IMR-90 (cell line): ENCODE measurements around the gene FAM72D. TPM values are rescaled to one million over a fixed set of nuclear protein-coding genes. Genes with fewer than 3 reads are reported as not detected.
"Not testable (repeated sequence)": the region's sequence is repeated elsewhere in the genome, so short reads cannot be mapped to it uniquely, and the experiment has no call there.

Source experiments
- ATAC-seq: fragments of 200-7000 bp; cut with Tn5 transposase; 2 replicates; pipeline ENCODE4 v1.9.1; 2020; ENCODE audit warnings: low read depth, mild to moderate bottlenecking, moderate library complexity
- BruUV-seq: library from RNA; stranded (reverse); fragments of 400-500 nt; replicated peaks from 2 replicates; lab custom pipeline; 2021; lab: Mats Ljungman, UMichigan
- CTCF ChIA-PET: fragments of 300-600 bp; formaldehyde crosslinking; extraction: SDS; loops from one replicate; lab custom pipeline; 2021; ENCODE audit warnings: antibody characterized with exemption; lab: Yijun Ruan, JAX
- POLR2A ChIA-PET: fragments of 300-600 bp; sonication (Branson Sonifier 250); formaldehyde crosslinking; loops from one replicate; lab custom pipeline; 2022; ENCODE audit warnings: antibody characterized with exemption; ENCODE audit not compliant: unreplicated experiment; lab: Charles Lee
- DNase-seq: peaks from one replicate; pipeline ENCODE4 v3.0.0; 2013
- H2AFZ ChIP-seq: replicated peaks from 2 replicates; pipeline ENCODE3; 2013; ENCODE audit warnings: low read length, mild to moderate bottlenecking; ENCODE audit not compliant: poor library complexity
- H2AK5ac ChIP-seq: 2 replicates; pipeline ENCODE4 v1.6.1; 2013; ENCODE audit warnings: low read depth, low read length, inconsistent platforms
- H2AK9ac ChIP-seq: replicated peaks from 2 replicates; pipeline ENCODE3; 2013; ENCODE audit warnings: mild to moderate bottlenecking, low read depth, low read length, moderate library complexity; ENCODE audit not compliant: poor library complexity
- H2BK120ac ChIP-seq: 2 replicates; pipeline ENCODE4 v1.6.1; 2013; ENCODE audit warnings: low read depth, low read length, inconsistent platforms
- H2BK15ac ChIP-seq: 3 replicates; pipeline ENCODE4 v1.6.1; 2013; ENCODE audit warnings: low read depth, low read length, inconsistent platforms
- H2BK20ac ChIP-seq: 2 replicates; pipeline ENCODE4 v1.6.1; 2013; ENCODE audit warnings: low read depth, mild to moderate bottlenecking, inconsistent platforms, low read length, moderate library complexity
- H2BK5ac ChIP-seq: 2 replicates; pipeline ENCODE4 v1.6.1; 2013; ENCODE audit warnings: mild to moderate bottlenecking, low read depth, low read length, inconsistent platforms; ENCODE audit not compliant: poor library complexity, severe bottlenecking
- H3K14ac ChIP-seq: replicated peaks from 2 replicates; pipeline ENCODE4 v1.6.1; 2013; ENCODE audit warnings: low read depth, low read length, inconsistent platforms
- H3K18ac ChIP-seq: 2 replicates; pipeline ENCODE4 v1.6.1; 2013; ENCODE audit warnings: low read depth, low read length, control low read depth
- H3K23ac ChIP-seq: 2 replicates; pipeline ENCODE4 v1.6.1; 2013; ENCODE audit warnings: low read depth, low read length, inconsistent platforms
- H3K27ac ChIP-seq: 2 replicates; pipeline ENCODE4 v1.5.1; 2013; ENCODE audit warnings: mild to moderate bottlenecking, control low read depth, low read length; ENCODE audit not compliant: insufficient read depth
- H3K27me3 ChIP-seq: 2 replicates; pipeline ENCODE4 v1.6.1; 2013; ENCODE audit warnings: low read length; ENCODE audit not compliant: control insufficient read depth, insufficient read depth
- H3K36me3 ChIP-seq: 2 replicates; pipeline ENCODE4 v1.6.1; 2013; ENCODE audit warnings: low read length, mixed read lengths; ENCODE audit not compliant: control insufficient read depth, insufficient read depth
- H3K4ac ChIP-seq: 2 replicates; pipeline ENCODE4 v1.6.1; 2013; ENCODE audit warnings: low read depth, low read length, inconsistent platforms
- H3K4me1 ChIP-seq: 2 replicates; pipeline ENCODE4 v1.6.1; 2013; ENCODE audit warnings: low read length, mixed read lengths; ENCODE audit not compliant: control insufficient read depth, insufficient read depth
- H3K4me2 ChIP-seq: 2 replicates; pipeline ENCODE4 v1.6.1; 2013; ENCODE audit warnings: low read depth, mild to moderate bottlenecking, control low read depth, low read length, moderate library complexity
- H3K4me3 ChIP-seq: 2 replicates; pipeline ENCODE4 v1.5.1; 2013; ENCODE audit warnings: low read depth, mild to moderate bottlenecking, control low read depth, low read length, moderate library complexity; ENCODE audit not compliant: insufficient read depth
- H3K56ac ChIP-seq: 2 replicates; pipeline ENCODE4 v1.6.1; 2013; ENCODE audit warnings: low read length, inconsistent platforms; ENCODE audit not compliant: insufficient read depth; ENCODE audit errors: extremely low read depth
- H3K79me1 ChIP-seq, 2 experiments: 2 replicates each; pipeline ENCODE4 v1.6.1; 2013; ENCODE audit warnings: low read length in 2 of 2, inconsistent platforms in 1 of 2, low read depth in 1 of 2
- H3K9ac ChIP-seq: 2 replicates; pipeline ENCODE4 v1.6.1; 2013; ENCODE audit warnings: low read depth, low read length, control low read depth
- H3K9me1 ChIP-seq: 2 replicates; pipeline ENCODE4 v1.6.1; 2013; ENCODE audit warnings: low read length, inconsistent platforms; ENCODE audit not compliant: insufficient read depth
- H3K9me3 ChIP-seq: 2 replicates; pipeline ENCODE4 v1.6.1; 2013; ENCODE audit warnings: low read length; ENCODE audit not compliant: control insufficient read depth, insufficient read depth
- H4K20me1 ChIP-seq: 2 replicates; pipeline ENCODE4 v1.6.1; 2013; ENCODE audit warnings: low read length, inconsistent platforms; ENCODE audit not compliant: insufficient read depth
- H4K5ac ChIP-seq: 2 replicates; pipeline ENCODE4 v1.6.1; 2013; ENCODE audit warnings: mild to moderate bottlenecking, low read depth, low read length, control low read depth
- H4K8ac ChIP-seq, 2 experiments: 2 replicates each; pipeline ENCODE4 v1.6.1; 2013; ENCODE audit warnings: low read depth in 2 of 2, low read length in 2 of 2, control low read depth in 1 of 2, inconsistent platforms in 1 of 2
- H4K91ac ChIP-seq: 2 replicates; pipeline ENCODE4 v1.6.1; 2013; ENCODE audit warnings: low read depth, low read length, inconsistent platforms; ENCODE audit not compliant: insufficient read depth
- CEBPB ChIP-seq: IDR thresholded peaks from 2 replicates; pipeline ENCODE4 v1.6.1; 2012; ENCODE audit warnings: low read depth, low read length, improper control_type of control experiment
- WGBS, 2 experiments: methylation state at CpG; one replicate each; pipeline versions ENCODE4 v1.1.5 to v1.1.7; 2013; ENCODE audit warnings: missing lambda C conversion rate in 2 of 2; ENCODE audit not compliant: insufficient read length in 1 of 2; ENCODE audit errors: extremely low coverage in 2 of 2; 5-methylcytosine and 5-hydroxymethylcytosine counted together
- dilution Hi-C: fragments of 300-500 bp; cut with HindIII; formaldehyde crosslinking; loops from one replicate; pipeline ENCODE4 v1.14.3; 2018; ENCODE audit warnings: low sequenced_read_pairs; ENCODE audit not compliant: unreplicated experiment
- in situ Hi-C: fragments of 300-500 bp; cut with MboI; formaldehyde crosslinking; loops from 3 replicates; pipeline ENCODE4 v1.14.3; 2019; ENCODE audit warnings: low sequenced_read_pairs, inconsistent platforms, mixed read lengths
- intact Hi-C: fragments of 100-400 bp; cut with micrococcal nuclease; formaldehyde crosslinking; loops from 2 replicates; pipeline ENCODE4 v1.10.0; 2022
- polyA plus RNA-seq, 3 experiments: library from polyadenylated mRNA; depleted of rRNA; stranded (reverse); fragments of >200 nt; gene quantifications; 2 replicates each; pipeline ENCODE4 v1.2.3, GENCODE V29; 2012; ENCODE audit warnings: low replicate concordance in 1 of 3
- total RNA-seq: library from RNA; depleted of rRNA; stranded (reverse); fragments of >200 nt; gene quantifications from 2 replicates; pipeline ENCODE4 v1.2.3, GENCODE V29; 2012

The FAM72D gene
- total and polyA plus RNA-seq, 2 of the 4 experiments (the other 2 are of a cell fraction) = 0.72 to 1.4 TPM

DNA sequence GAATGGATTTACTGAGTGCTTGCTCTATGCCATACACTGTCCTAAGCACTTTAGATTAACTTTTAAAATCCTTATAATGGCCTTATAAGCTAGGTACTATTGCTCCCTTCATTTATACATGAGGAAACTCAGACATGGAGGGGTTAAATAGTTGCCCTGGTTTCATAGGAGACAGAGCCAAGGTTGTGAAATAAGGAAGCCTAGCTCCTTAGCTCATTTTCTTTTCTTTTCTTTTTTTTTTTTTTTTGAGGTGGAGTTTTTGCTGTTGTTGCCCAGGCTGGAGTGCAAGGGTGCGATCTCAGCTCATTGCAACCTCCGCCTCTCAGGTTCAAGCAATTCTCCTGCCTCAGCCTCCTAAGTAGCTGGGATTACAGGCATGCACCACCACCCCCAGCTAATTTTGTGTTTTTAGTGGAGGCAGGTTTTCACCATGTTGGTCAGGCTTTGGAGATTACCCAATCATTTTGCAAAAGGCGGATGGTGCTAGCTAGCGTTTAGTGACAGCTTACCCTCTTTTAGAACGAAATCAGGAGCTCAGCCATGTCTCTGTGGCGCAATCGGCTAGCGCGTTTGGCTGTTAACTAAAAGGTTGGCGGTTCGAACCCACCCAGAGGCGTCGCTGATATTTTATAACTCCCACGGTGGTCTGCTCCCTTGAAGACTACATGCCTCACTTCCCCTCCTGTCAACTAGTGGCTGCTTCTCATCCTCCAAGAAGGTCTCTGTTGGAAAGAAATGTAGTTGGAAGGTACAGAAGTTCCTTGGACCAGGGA is 33.1 kb downstream of the FAM72D start:
- H3K4ac ChIP-seq, dilution Hi-C loops, H3K23ac ChIP-seq, POLR2A ChIA-PET, H3K9ac ChIP-seq, H3K14ac ChIP-seq, H4K91ac ChIP-seq, in situ Hi-C loops, H3K4me3 ChIP-seq, H4K20me1 ChIP-seq, H3K27me3 ChIP-seq, H3K9me3 ChIP-seq, H2BK5ac ChIP-seq, CTCF ChIA-PET, H3K56ac ChIP-seq, H3K4me2 ChIP-seq, H3K36me3 ChIP-seq, H4K5ac ChIP-seq, H3K9me1 ChIP-seq, H3K4me1 ChIP-seq, intact Hi-C loops, H3K79me1 ChIP-seq, H4K8ac ChIP-seq, H2AFZ ChIP-seq, H2BK20ac ChIP-seq, H2BK120ac ChIP-seq, BruUV-seq, H2BK15ac ChIP-seq, H3K18ac ChIP-seq, H2AK5ac ChIP-seq, H2AK9ac ChIP-seq, H3K27ac ChIP-seq: not testable (repeated sequence)
- WGBS, 2 experiments = no CpG with 5 or more reads among the region's 14 CpGs
- TF ChIP-seq CEBPB = peak; percentile 40
- peak; percentile 92 for ATAC-seq
- peak; percentile 17 for DNase-seq

DNA sequence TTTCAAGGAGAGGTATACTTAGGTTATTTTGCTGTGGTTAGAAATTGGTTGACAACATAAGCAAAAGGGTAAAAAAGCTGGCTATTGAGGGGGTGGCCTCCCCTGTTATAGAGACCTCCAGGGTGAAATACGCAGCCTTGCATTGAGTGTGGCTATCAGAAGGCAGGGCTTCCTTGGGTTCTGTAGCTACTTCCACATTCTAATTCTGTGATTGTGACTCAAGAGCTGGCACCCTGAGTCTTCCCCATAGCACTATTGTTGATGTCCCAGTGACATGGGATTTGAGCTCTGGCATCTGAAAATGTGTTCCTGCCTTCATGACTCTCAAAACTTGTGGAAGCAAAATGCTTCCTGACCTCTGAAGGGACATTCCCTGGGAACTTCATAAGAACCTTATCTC is 38.7 kb downstream of the FAM72D start:
- H2BK20ac ChIP-seq, H3K9ac ChIP-seq, H3K9me3 ChIP-seq, H2BK120ac ChIP-seq, H3K14ac ChIP-seq, CTCF ChIA-PET, H3K18ac ChIP-seq, in situ Hi-C loops, H3K36me3 ChIP-seq, H2BK15ac ChIP-seq, ATAC-seq, H2BK5ac ChIP-seq, H3K4me2 ChIP-seq, H3K27ac ChIP-seq, H3K79me1 ChIP-seq, dilution Hi-C loops, H4K5ac ChIP-seq, H3K27me3 ChIP-seq, BruUV-seq, H2AFZ ChIP-seq, H2AK9ac ChIP-seq, H3K56ac ChIP-seq, intact Hi-C loops, H4K20me1 ChIP-seq, H3K4ac ChIP-seq, DNase-seq, POLR2A ChIA-PET, H3K4me1 ChIP-seq, H3K9me1 ChIP-seq, H2AK5ac ChIP-seq, H4K91ac ChIP-seq, H4K8ac ChIP-seq, H3K4me3 ChIP-seq, H3K23ac ChIP-seq: not testable (repeated sequence)
- WGBS, 2 experiments = no CpG with 5 or more reads among the region's 1 CpG
